ENCODE results near the gene DPF3. TPM values are rescaled to one million over a fixed set of nuclear protein-coding genes. Genes with fewer than 3 reads are reported as not detected.

DPF3 gene
- total and polyA plus RNA-seq, 2 donors, result 0.71 to 2.2 TPM

GRCh38 chr14:72714871-72715214, 179.1 kb downstream of the DPF3 start:
- 80% methylated on average over 8 of the region's 8 CpGs for WGBS
- no peaks in the 10 kb centered on the region for H3K4me1 ChIP-seq (ENCODE audit: insufficient read depth)
- no peak overlapping the region for H3K4me3 ChIP-seq (ENCODE audit: low read depth, low read length)
- H3K36me3 ChIP-seq (ENCODE audit: insufficient read depth), result no peaks in the 10 kb centered on the region
- H3K27ac ChIP-seq (ENCODE audit: low read depth), result no peak overlapping the region
- no peak for DNase-seq (ENCODE audit: extremely low spot score)

GRCh38 chr14:72714094-72714493, 179.8 kb downstream of the DPF3 start:
- no peaks in the 10 kb centered on the region for H3K36me3 ChIP-seq (ENCODE audit: insufficient read depth)
- no peak overlapping the region for H3K4me3 ChIP-seq (ENCODE audit: low read depth, low read length)
- 85% methylated on average over 14 of the region's 14 CpGs for WGBS
- no peak for DNase-seq (ENCODE audit: extremely low spot score)
- no peaks in the 10 kb centered on the region for H3K4me1 ChIP-seq (ENCODE audit: insufficient read depth)
- H3K27ac ChIP-seq (ENCODE audit: low read depth), result no peak overlapping the region

GRCh38 chr14:72711936-72712335, 182.0 kb downstream of the DPF3 start:
- 86% methylated on average over 12 of the region's 12 CpGs for WGBS
- H3K4me3 ChIP-seq (ENCODE audit: low read depth, low read length), result no peak overlapping the region
- no peaks in the 10 kb centered on the region for H3K36me3 ChIP-seq (ENCODE audit: insufficient read depth)
- no peak overlapping the region for H3K27ac ChIP-seq (ENCODE audit: low read depth)
- H3K4me1 ChIP-seq (ENCODE audit: insufficient read depth), result no peaks in the 10 kb centered on the region
- no peak for DNase-seq (ENCODE audit: extremely low spot score)

- Histone ChIP-seq H3K27ac (ENCODE audit: low read depth) (no peak overlapping the region), H3K36me3 (ENCODE audit: insufficient read depth) (no peaks in the 10 kb centered on the region), H3K4me1 (ENCODE audit: insufficient read depth) (no peaks in the 10 kb centered on the region), H3K4me3 (ENCODE audit: low read depth, low read length) (no peak overlapping the region)
- DNase-seq (ENCODE audit: extremely low spot score), result no peak
- 68% methylated on average over 7 of the region's 7 CpGs for WGBS
Observed at GRCh38 chr14:72709916-72710611, 183.8 kb downstream of the DPF3 start.

- WGBS, result 86% methylated on average over 13 of the region's 13 CpGs
- H3K27ac ChIP-seq (ENCODE audit: low read depth), result no peak overlapping the region
- H3K4me3 ChIP-seq (ENCODE audit: low read depth, low read length), result no peak overlapping the region
- no peaks in the 10 kb centered on the region for H3K4me1 ChIP-seq (ENCODE audit: insufficient read depth)
- no peaks in the 10 kb centered on the region for H3K36me3 ChIP-seq (ENCODE audit: insufficient read depth)
- no peak for DNase-seq (ENCODE audit: extremely low spot score)
Observed at GRCh38 chr14:72708708-72709475, 185.0 kb downstream of the DPF3 start.

GRCh38 chr14:72708222-72708621, 185.7 kb downstream of the DPF3 start:
- Histone ChIP-seq H3K4me1 (ENCODE audit: insufficient read depth) (no peaks in the 10 kb centered on the region), H3K4me3 (ENCODE audit: low read depth, low read length) (no peak overlapping the region), H3K27ac (ENCODE audit: low read depth) (no peak overlapping the region), H3K36me3 (ENCODE audit: insufficient read depth) (no peaks in the 10 kb centered on the region)
- WGBS, result 89% methylated on average over 12 of the region's 12 CpGs
- no peak for DNase-seq (ENCODE audit: extremely low spot score)

- Histone ChIP-seq H3K4me3 (ENCODE audit: low read depth, low read length) (no peak overlapping the region), H3K27ac (ENCODE audit: low read depth) (no peak overlapping the region), H3K4me1 (ENCODE audit: insufficient read depth) (no peaks in the 10 kb centered on the region), H3K36me3 (ENCODE audit: insufficient read depth) (no peaks in the 10 kb centered on the region)
- DNase-seq (ENCODE audit: extremely low spot score), result no peak
- 95% methylated on average over 2 of the region's 2 CpGs for WGBS
Observed at GRCh38 chr14:72706485-72706884, 187.4 kb downstream of the DPF3 start.

- H3K4me1 ChIP-seq (ENCODE audit: insufficient read depth), result no peaks in the 10 kb centered on the region
- no peak overlapping the region for H3K4me3 ChIP-seq (ENCODE audit: low read depth, low read length)
- 63% methylated on average over 3 of the region's 3 CpGs for WGBS
- no peaks in the 10 kb centered on the region for H3K36me3 ChIP-seq (ENCODE audit: insufficient read depth)
- no peak for DNase-seq (ENCODE audit: extremely low spot score)
- no peak overlapping the region for H3K27ac ChIP-seq (ENCODE audit: low read depth)
Observed at GRCh38 chr14:72704502-72704901, 189.4 kb downstream of the DPF3 start.

GRCh38 chr14:72701605-72702004, 192.3 kb downstream of the DPF3 start:
- 39% methylated on average over 7 of the region's 7 CpGs for WGBS
- Histone ChIP-seq H3K36me3 (ENCODE audit: insufficient read depth) (no peaks in the 10 kb centered on the region), H3K27ac (ENCODE audit: low read depth) (no peak overlapping the region), H3K4me3 (ENCODE audit: low read depth, low read length) (no peak overlapping the region), H3K4me1 (ENCODE audit: insufficient read depth) (no peaks in the 10 kb centered on the region)
- no peak for DNase-seq (ENCODE audit: extremely low spot score)

- no peak for DNase-seq (ENCODE audit: extremely low spot score)
- WGBS, result 59% methylated on average over 7 of the region's 7 CpGs
- H3K27ac ChIP-seq (ENCODE audit: low read depth), result no peak overlapping the region
- H3K4me3 ChIP-seq (ENCODE audit: low read depth, low read length), result no peak overlapping the region
- no peaks in the 10 kb centered on the region for H3K4me1 ChIP-seq (ENCODE audit: insufficient read depth)
- no peaks in the 10 kb centered on the region for H3K36me3 ChIP-seq (ENCODE audit: insufficient read depth)
Observed at GRCh38 chr14:72701237-72701565, 192.7 kb downstream of the DPF3 start.

- Histone ChIP-seq H3K4me1 (ENCODE audit: insufficient read depth) (no peaks in the 10 kb centered on the region), H3K27ac (ENCODE audit: low read depth) (no peak overlapping the region), H3K36me3 (ENCODE audit: insufficient read depth) (no peaks in the 10 kb centered on the region), H3K4me3 (ENCODE audit: low read depth, low read length) (no peak overlapping the region)
- DNase-seq (ENCODE audit: extremely low spot score), result no peak
- 85% methylated on average over 12 of the region's 12 CpGs for WGBS
Observed at GRCh38 chr14:72700338-72701236, 193.3 kb downstream of the DPF3 start.

GRCh38 chr14:72699852-72700257, 194.0 kb downstream of the DPF3 start:
- WGBS, result 21% methylated on average over 3 of the region's 3 CpGs
- Histone ChIP-seq H3K27ac (ENCODE audit: low read depth) (no peak overlapping the region), H3K4me1 (ENCODE audit: insufficient read depth) (no peaks in the 10 kb centered on the region), H3K36me3 (ENCODE audit: insufficient read depth) (no peaks in the 10 kb centered on the region), H3K4me3 (ENCODE audit: low read depth, low read length) (no peak overlapping the region)
- no peak for DNase-seq (ENCODE audit: extremely low spot score)

GRCh38 chr14:72699443-72699842, 194.5 kb downstream of the DPF3 start:
- WGBS, result 81% methylated on average over 4 of the region's 4 CpGs
- Histone ChIP-seq H3K4me1 (ENCODE audit: insufficient read depth) (no peaks in the 10 kb centered on the region), H3K27ac (ENCODE audit: low read depth) (no peak overlapping the region), H3K4me3 (ENCODE audit: low read depth, low read length) (no peak overlapping the region), H3K36me3 (ENCODE audit: insufficient read depth) (no peaks in the 10 kb centered on the region)
- DNase-seq (ENCODE audit: extremely low spot score), result no peak

GRCh38 chr14:72692696-72693095, 201.2 kb downstream of the DPF3 start:
- 25% methylated on average over 3 of the region's 3 CpGs for WGBS
- Histone ChIP-seq H3K27ac (ENCODE audit: low read depth) (no peak overlapping the region), H3K36me3 (ENCODE audit: insufficient read depth) (no peaks in the 10 kb centered on the region), H3K4me3 (ENCODE audit: low read depth, low read length) (no peak overlapping the region), H3K4me1 (ENCODE audit: insufficient read depth) (no peaks in the 10 kb centered on the region)
- no peak for DNase-seq (ENCODE audit: extremely low spot score)
